ENCODE results near the gene IGSF3.

GRCh38 chr1:116706841-116707240 lies 39.3 kb upstream of the IGSF3 start:
- TF ChIP-seq CTCF (IDR thresholded peaks at IDR 0.05) (no peak), POLR2A (IDR thresholded peaks at IDR 0.05) (no peak)

Measured in Peyer's patch (tissue), 4 donors.